ENCODE results near the gene DOCK1.
"Not testable (repeated sequence)": the region's sequence is repeated elsewhere in the genome, so short reads cannot be mapped to it uniquely, and the experiment has no call there.

Gene DOCK1

GRCh38 chr10:126926568-126926967 lies 21.3 kb downstream of the DOCK1 start:
- DNase-seq, result no peak

GRCh38 chr10:126927799-126928198 lies 22.6 kb downstream of the DOCK1 start:
- no peak for DNase-seq

GRCh38 chr10:126928274-126928673 lies 23.0 kb downstream of the DOCK1 start:
- no peak for DNase-seq

- DNase-seq, result no peak
Observed at GRCh38 chr10:126929391-126929790, 24.2 kb downstream of the DOCK1 start.

- no peak for DNase-seq
Observed at GRCh38 chr10:126930131-126930882, 25.1 kb downstream of the DOCK1 start.

GRCh38 chr10:126930883-126931503 lies 25.8 kb downstream of the DOCK1 start:
- DNase-seq, result peak; percentile 59

GRCh38 chr10:126931544-126931943 lies 26.3 kb downstream of the DOCK1 start:
- DNase-seq, result no peak

- no peak for DNase-seq
Observed at GRCh38 chr10:126932516-126932915, 27.3 kb downstream of the DOCK1 start.

- no peak for DNase-seq
Observed at GRCh38 chr10:126933116-126933515, 27.9 kb downstream of the DOCK1 start.

- peak; percentile 47 for DNase-seq
Observed at GRCh38 chr10:126935263-126935946, 30.2 kb downstream of the DOCK1 start.

- DNase-seq, result no peak
Observed at GRCh38 chr10:126937026-126937425, 31.8 kb downstream of the DOCK1 start.

GRCh38 chr10:126938121-126938520 lies 32.9 kb downstream of the DOCK1 start:
- not testable (repeated sequence) for DNase-seq

GRCh38 chr10:126939706-126940105 lies 34.5 kb downstream of the DOCK1 start:
- no peak for DNase-seq

GRCh38 chr10:126940670-126941310 lies 35.6 kb downstream of the DOCK1 start:
- DNase-seq, result no peak

GRCh38 chr10:126944191-126944590 lies 39.0 kb downstream of the DOCK1 start:
- DNase-seq, result no peak

- DNase-seq, result no peak
Observed at GRCh38 chr10:126945351-126946030, 40.3 kb downstream of the DOCK1 start.

- DNase-seq, result no peak
Observed at GRCh38 chr10:126946746-126947145, 41.5 kb downstream of the DOCK1 start.

- DNase-seq, result no peak
Observed at GRCh38 chr10:126948355-126949160, 43.3 kb downstream of the DOCK1 start.

- DNase-seq, result no peak
Observed at GRCh38 chr10:126949161-126949503, 43.9 kb downstream of the DOCK1 start.

- DNase-seq, result no peak
Observed at GRCh38 chr10:126950401-126951105, 45.3 kb downstream of the DOCK1 start.

- DNase-seq, result no peak
Observed at GRCh38 chr10:126953886-126954285, 48.7 kb downstream of the DOCK1 start.
